Endothelial cell of umbilical vein (primary cell): ENCODE data around the gene SPINK4. TPM values are rescaled to one million over a fixed set of nuclear protein-coding genes. Genes with fewer than 3 reads are reported as not detected.

Experiments
- BruUV-seq: library from RNA; stranded (reverse); fragments of 400-500 nt; replicated peaks from 2 replicates; lab custom pipeline; 2021; lab: Mats Ljungman, UMichigan
- CTCF ChIA-PET: fragments of 300-600, 350-600 bp; sonication (Branson Sonifier 250); formaldehyde crosslinking; loops from one replicate; lab custom pipeline; 2021; ENCODE audit warnings: antibody characterized with exemption, inconsistent platforms; lab: Charles Lee
- POLR2A ChIA-PET: fragments of 300-600, 350-600 bp; sonication (Branson Sonifier 250); formaldehyde crosslinking; loops from one replicate; lab custom pipeline; 2021; ENCODE audit warnings: antibody characterized with exemption, inconsistent platforms; lab: Charles Lee
- DNase-seq: peaks from one replicate; pipeline ENCODE4 v3.0.0-alpha.2; 2011; ENCODE audit warnings: low read depth, low spot score
- FAIRE-seq: peaks from 2 replicates; lab custom pipeline; 2011; peaks lifted over from hg19 to GRCh38; lab: Jason Lieb, UNC
- H2AFZ ChIP-seq: 2 replicates; pipeline ENCODE4 v1.6.0; 2012; ENCODE audit warnings: low read depth, low read length, control low read depth, inconsistent platforms
- H3K27ac ChIP-seq: 2 replicates; pipeline ENCODE4 v1.5.1; 2011; ENCODE audit warnings: low read depth, mild to moderate bottlenecking, control low read depth, low read length, moderate library complexity; ENCODE audit not compliant: insufficient read depth
- H3K27me3 ChIP-seq, 2 experiments: 2 replicates each; pipeline versions ENCODE4 v1.6.0 to v1.6.1; 2011; ENCODE audit warnings: low read length in 2 of 2, mixed read lengths in 1 of 2; ENCODE audit not compliant: control insufficient read depth in 2 of 2, insufficient read depth in 2 of 2
- H3K36me3 ChIP-seq, 2 experiments: 2 replicates in 1 of 2; 3 replicates in 1 of 2; pipeline ENCODE4 v1.5.1; 2011; ENCODE audit warnings: low read length in 2 of 2, mild to moderate bottlenecking in 1 of 2, moderate library complexity in 1 of 2; ENCODE audit not compliant: control insufficient read depth in 2 of 2, insufficient read depth in 2 of 2; ENCODE audit errors: extremely low read depth in 1 of 2
- H3K4me1 ChIP-seq: 3 replicates; pipeline ENCODE4 v1.5.1; 2011; ENCODE audit warnings: mild to moderate bottlenecking, low read length; ENCODE audit not compliant: control insufficient read depth, insufficient read depth; ENCODE audit errors: extremely low read depth
- H3K4me2 ChIP-seq: 2 replicates; pipeline ENCODE4 v1.6.1; 2011; ENCODE audit warnings: low read length, control low read depth, mixed read lengths; ENCODE audit not compliant: insufficient read depth
- H3K4me3 ChIP-seq, 3 experiments: fragments of 200-600 bp in 1 of 3; sonication (generic), shearing (Covaris generic) in 1 of 3; replicated peaks in 1 of 3; 2 replicates each; pipeline ENCODE4 v1.5.1; 2011 to 2016; ENCODE audit warnings: control low read depth in 3 of 3, low read length in 3 of 3, mild to moderate bottlenecking in 2 of 3, inconsistent platforms in 1 of 3, low read depth in 1 of 3, moderate library complexity in 1 of 3; ENCODE audit not compliant: insufficient read depth in 1 of 3
- H3K79me2 ChIP-seq: 2 replicates; pipeline ENCODE4 v1.6.0; 2012; ENCODE audit warnings: low read length, inconsistent platforms; ENCODE audit not compliant: control insufficient read depth, insufficient read depth
- H3K9ac ChIP-seq: replicated peaks from 2 replicates; pipeline ENCODE3; 2011; ENCODE audit warnings: low read length, control low read depth; ENCODE audit not compliant: insufficient read depth; ENCODE audit errors: extremely low read depth
- H3K9me1 ChIP-seq: replicated peaks from 3 replicates; pipeline ENCODE4 v1.6.0; 2011; ENCODE audit warnings: mild to moderate bottlenecking, low read length; ENCODE audit not compliant: control insufficient read depth, insufficient read depth; ENCODE audit errors: extremely low read depth
- H3K9me3 ChIP-seq: replicated peaks from 2 replicates; pipeline ENCODE4 v1.5.1; 2012; ENCODE audit warnings: low read length, inconsistent platforms; ENCODE audit not compliant: control insufficient read depth, insufficient read depth
- H4K20me1 ChIP-seq: replicated peaks from 2 replicates; pipeline ENCODE3; 2011; ENCODE audit warnings: mild to moderate bottlenecking, low read length; ENCODE audit not compliant: control insufficient read depth, insufficient read depth; ENCODE audit errors: extremely low read depth
- CTCF ChIP-seq, 2 donors: IDR thresholded peaks; 1 replicate in 1 of 2; 2 replicates in 1 of 2; pipeline ENCODE4 v1.5.1; 2011; ENCODE audit warnings: low read length in 2 of 2, mild to moderate bottlenecking in 2 of 2, moderate library complexity in 2 of 2, control low read depth in 1 of 2, inconsistent platforms in 1 of 2, low read depth in 1 of 2; ENCODE audit not compliant: insufficient read depth in 1 of 2; ENCODE audit errors: extremely low read depth in 1 of 2
- MAX ChIP-seq: IDR thresholded peaks from 2 replicates; pipeline ENCODE4 v1.6.1; 2011; ENCODE audit not compliant: insufficient read depth, insufficient read length
- MYC ChIP-seq: IDR thresholded peaks from one replicate; pipeline ENCODE4 v1.6.1; 2011; ENCODE audit warnings: mild to moderate bottlenecking, low read depth, low read length
- dilution Hi-C: fragments of 300-500 bp; cut with MboI; formaldehyde crosslinking; loops from one replicate; pipeline ENCODE4 v1.15.0; 2019; ENCODE audit warnings: low sequenced_read_pairs; ENCODE audit not compliant: extremely low pct_ligation_motif_present
- intact Hi-C: fragments of 100-400 bp; cut with micrococcal nuclease; formaldehyde crosslinking; loops from one replicate; pipeline ENCODE4 v1.10.0; 2022
- polyA plus RNA-seq, 4 experiments: library from polyadenylated mRNA; depleted of rRNA in 3 of 4; stranded (reverse) in 3 of 4; unstranded in 1 of 4; fragments of >200 nt; gene quantifications; 2 replicates each; pipeline versions ENCODE4 v1.2.1 to v1.2.3, GENCODE V29; 2011 to 2012; ENCODE audit warnings: missing spikeins in 1 of 4
- total RNA-seq: library from RNA; stranded (reverse); gene quantifications from 2 replicates; pipeline ENCODE4 v1.2.3, GENCODE V29; 2021

Gene SPINK4
- total and polyA plus RNA-seq, 2 donors (not counting 3 experiments of a cell fraction or from before 2014, with no cell fraction given): not detected

- Histone ChIP-seq H3K9me1 (no peaks in the 10 kb centered on the region), H3K4me3 (peak overlapping the region; percentile 37 to 84 (median 75)), H3K9me3 (no peaks in the 10 kb centered on the region), H3K27me3 (no peaks in the 10 kb centered on the region), H3K27ac (peak overlapping the region; percentile 27), H3K4me2 (peak overlapping the region; percentile 85), H3K79me2 (peaks cover 35% of the 10 kb centered on the region), H3K9ac (peak overlapping the region; percentile 74), H3K36me3 (peaks cover 22 to 28% of the 10 kb centered on the region in 2 experiments), H2AFZ (peak overlapping the region; percentile 7), H3K4me1 (peaks cover 15% of the 10 kb centered on the region), H4K20me1 (no peaks in the 10 kb centered on the region)
- TF ChIP-seq MYC (peak; percentile 2), CTCF (IDR thresholded peaks at IDR 0.05; ENCODE audit: extremely low read depth in 1 of 2, insufficient read depth in 1 of 2, low read depth in 1 of 2, low read length in 2 of 2) (no peak), MAX (no peak)
- DNase-seq (peak; percentile 60), FAIRE-seq (peak; percentile 68)
- ChIA-PET CTCF (interaction anchor here (1.5 to 2.5 kb wide), 2 partner anchors 10 to 152 kb away, joined by 6 to 7 read pairs; no protein-coding TSS in a partner anchor), POLR2A (no interaction called here)
- intact Hi-C loops: loop anchor here (1.0 to 5.0 kb wide), 5 partner anchors 27 to 209 kb away; partner anchors contain the start of genes B4GALT1, NFX1 and NOL6
- TSS peak; percentile 25 for BruUV-seq
- dilution Hi-C loops: no loop called here
These were observed 23.4 kb downstream of the SPINK4 start for GRCh38 chr9:33263131-33264002.
